ENCODE results near the gene CFAP46.

Gene CFAP46

DNA sequence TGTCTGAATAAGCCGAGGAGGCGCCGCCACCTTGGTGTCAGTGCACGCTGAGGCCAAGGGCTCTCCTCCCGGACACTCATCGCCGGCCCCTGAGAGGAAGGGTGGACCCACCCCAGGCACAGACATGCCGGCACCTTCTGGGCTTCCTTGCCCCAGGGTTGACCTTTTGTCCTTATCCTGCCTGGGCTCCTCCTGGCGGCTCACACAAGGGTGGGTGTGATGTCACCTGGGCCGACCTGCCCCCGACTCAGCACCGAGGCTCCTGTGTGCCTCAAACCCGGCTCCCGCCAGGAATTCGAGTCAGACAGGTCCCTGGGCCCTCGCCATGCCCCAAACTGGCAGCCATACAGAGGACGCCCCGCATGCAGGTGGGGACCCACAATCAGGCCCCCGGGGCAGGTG, 17.7 kb upstream of the CFAP46 start:
- TF ChIP-seq ISL1 (CRISPR knock-in tag; IDR thresholded peaks at IDR 0.05) (no peak), GLIS3 (CRISPR knock-in tag; IDR thresholded peaks at IDR 0.05) (no peak), ZC3H10 (CRISPR knock-in tag; IDR thresholded peaks at IDR 0.05) (no peak), ZFP3 (CRISPR knock-in tag; IDR thresholded peaks at IDR 0.05) (no peak), ESRRG (CRISPR knock-in tag; IDR thresholded peaks at IDR 0.05) (no peak), PPARA (CRISPR knock-in tag; IDR thresholded peaks at IDR 0.05; ENCODE audit: borderline replicate concordance) (no peak), ZNF8 (CRISPR knock-in tag; IDR thresholded peaks at IDR 0.05) (no peak), ZNF70 (CRISPR knock-in tag; IDR thresholded peaks at IDR 0.05) (no peak), ZFP30 (CRISPR knock-in tag; IDR thresholded peaks at IDR 0.05) (no peak)
- TF ChIP-seq, protein P1, sequence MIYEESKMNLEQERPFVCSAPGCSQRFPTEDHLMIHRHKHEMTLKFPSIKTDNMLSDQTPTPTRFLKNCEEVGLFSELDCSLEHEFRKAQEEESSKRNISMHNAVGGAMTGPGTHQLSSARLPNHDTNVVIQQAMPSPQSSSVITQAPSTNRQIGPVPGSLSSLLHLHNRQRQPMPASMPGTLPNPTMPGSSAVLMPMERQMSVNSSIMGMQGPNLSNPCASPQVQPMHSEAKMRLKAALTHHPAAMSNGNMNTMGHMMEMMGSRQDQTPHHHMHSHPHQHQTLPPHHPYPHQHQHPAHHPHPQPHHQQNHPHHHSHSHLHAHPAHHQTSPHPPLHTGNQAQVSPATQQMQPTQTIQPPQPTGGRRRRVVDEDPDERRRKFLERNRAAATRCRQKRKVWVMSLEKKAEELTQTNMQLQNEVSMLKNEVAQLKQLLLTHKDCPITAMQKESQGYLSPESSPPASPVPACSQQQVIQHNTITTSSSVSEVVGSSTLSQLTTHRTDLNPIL (CRISPR knock-in tag; IDR thresholded peaks at IDR 0.05; ENCODE audit: low read depth): no peak
- TF ChIP-seq, protein P2, sequence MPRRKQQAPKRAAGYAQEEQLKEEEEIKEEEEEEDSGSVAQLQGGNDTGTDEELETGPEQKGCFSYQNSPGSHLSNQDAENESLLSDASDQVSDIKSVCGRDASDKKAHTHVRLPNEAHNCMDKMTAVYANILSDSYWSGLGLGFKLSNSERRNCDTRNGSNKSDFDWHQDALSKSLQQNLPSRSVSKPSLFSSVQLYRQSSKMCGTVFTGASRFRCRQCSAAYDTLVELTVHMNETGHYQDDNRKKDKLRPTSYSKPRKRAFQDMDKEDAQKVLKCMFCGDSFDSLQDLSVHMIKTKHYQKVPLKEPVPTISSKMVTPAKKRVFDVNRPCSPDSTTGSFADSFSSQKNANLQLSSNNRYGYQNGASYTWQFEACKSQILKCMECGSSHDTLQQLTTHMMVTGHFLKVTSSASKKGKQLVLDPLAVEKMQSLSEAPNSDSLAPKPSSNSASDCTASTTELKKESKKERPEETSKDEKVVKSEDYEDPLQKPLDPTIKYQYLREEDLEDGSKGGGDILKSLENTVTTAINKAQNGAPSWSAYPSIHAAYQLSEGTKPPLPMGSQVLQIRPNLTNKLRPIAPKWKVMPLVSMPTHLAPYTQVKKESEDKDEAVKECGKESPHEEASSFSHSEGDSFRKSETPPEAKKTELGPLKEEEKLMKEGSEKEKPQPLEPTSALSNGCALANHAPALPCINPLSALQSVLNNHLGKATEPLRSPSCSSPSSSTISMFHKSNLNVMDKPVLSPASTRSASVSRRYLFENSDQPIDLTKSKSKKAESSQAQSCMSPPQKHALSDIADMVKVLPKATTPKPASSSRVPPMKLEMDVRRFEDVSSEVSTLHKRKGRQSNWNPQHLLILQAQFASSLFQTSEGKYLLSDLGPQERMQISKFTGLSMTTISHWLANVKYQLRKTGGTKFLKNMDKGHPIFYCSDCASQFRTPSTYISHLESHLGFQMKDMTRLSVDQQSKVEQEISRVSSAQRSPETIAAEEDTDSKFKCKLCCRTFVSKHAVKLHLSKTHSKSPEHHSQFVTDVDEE (CRISPR knock-in tag; IDR thresholded peaks at IDR 0.05): no peak
- no peak for ATAC-seq

DNA sequence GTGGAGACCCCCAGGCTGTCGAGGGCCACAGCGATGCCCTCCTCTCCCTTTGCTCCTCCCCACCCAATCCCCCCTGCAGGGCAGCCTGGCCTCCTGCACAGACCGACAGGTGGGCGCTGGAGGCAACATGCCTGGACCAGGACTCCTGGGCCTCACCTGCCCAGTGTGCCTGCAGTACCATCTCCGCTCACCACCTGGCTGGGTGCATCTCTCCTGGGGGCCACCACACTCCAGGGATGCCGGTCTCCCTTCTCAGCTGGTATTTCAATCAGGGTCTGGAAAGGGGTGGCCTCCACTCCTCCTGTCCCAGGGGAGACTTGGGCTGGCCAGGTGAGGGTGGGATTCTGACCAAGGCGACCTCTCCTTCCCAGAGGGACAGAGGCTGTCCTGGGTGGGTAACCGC, 17.2 kb upstream of the CFAP46 start:
- no peak for ATAC-seq
- TF ChIP-seq SNAI2 (CRISPR knock-in tag; IDR thresholded peaks at IDR 0.05): no peak
- TF ChIP-seq ZC3H10 (CRISPR knock-in tag; IDR thresholded peaks at IDR 0.05): no peak
- TF ChIP-seq ZNF8 (CRISPR knock-in tag; IDR thresholded peaks at IDR 0.05): no peak
- no peak for TF ChIP-seq TCF4 (CRISPR knock-in tag; IDR thresholded peaks at IDR 0.05; ENCODE audit: borderline replicate concordance)
- TF ChIP-seq ARNTL (CRISPR knock-in tag; IDR thresholded peaks at IDR 0.05; ENCODE audit: borderline replicate concordance, low read depth): no peak
- TF ChIP-seq BACH2 (CRISPR knock-in tag; IDR thresholded peaks at IDR 0.05; ENCODE audit: borderline replicate concordance): no peak
- no peak for TF ChIP-seq TOX (CRISPR knock-in tag; IDR thresholded peaks at IDR 0.05; ENCODE audit: borderline replicate concordance)
- TF ChIP-seq ESRRG (CRISPR knock-in tag; IDR thresholded peaks at IDR 0.05): no peak
- TF ChIP-seq, protein P1 (CRISPR knock-in tag; IDR thresholded peaks at IDR 0.05; ENCODE audit: low read depth): no peak
- TF ChIP-seq CSDC2 (CRISPR knock-in tag; IDR thresholded peaks at IDR 0.05): no peak
- TF ChIP-seq ZFP3 (CRISPR knock-in tag; IDR thresholded peaks at IDR 0.05): no peak

DNA sequence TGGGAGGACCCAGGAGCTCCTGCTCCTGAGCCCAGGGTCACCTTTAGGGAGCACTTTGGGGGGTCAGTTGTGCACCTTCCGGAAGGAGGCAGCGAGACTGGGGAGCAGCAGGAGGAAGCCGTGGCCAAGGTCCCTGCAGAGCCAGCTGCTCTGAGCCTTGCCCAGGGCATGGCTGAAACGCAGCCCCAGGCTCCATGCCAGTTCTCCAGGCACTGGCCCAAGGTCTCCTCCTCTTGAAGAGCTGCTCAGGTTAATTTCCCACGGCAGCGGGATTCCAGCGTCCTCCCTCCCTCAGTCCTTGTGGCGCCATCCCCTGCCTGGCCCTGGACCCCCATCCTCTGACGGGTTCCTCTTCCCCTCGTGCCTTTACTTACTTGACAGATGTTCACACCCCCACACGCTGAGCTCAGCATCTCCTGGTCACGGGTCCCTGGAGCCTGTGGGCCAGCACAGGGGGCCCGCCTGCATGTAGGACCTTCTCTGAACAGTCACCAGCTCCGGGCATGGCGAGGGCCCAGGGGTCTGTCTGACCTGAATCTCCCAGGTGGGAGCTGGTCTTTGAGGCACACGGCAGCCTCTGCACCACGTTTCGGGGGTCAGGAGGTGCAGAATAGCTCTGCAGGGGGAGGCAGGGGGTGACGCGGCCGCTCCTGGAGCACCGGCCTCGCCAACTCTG, 16.7 kb upstream of the CFAP46 start:
- no peak for ATAC-seq
- no peak for TF ChIP-seq PPARA (CRISPR knock-in tag; IDR thresholded peaks at IDR 0.05; ENCODE audit: borderline replicate concordance)
- TF ChIP-seq, protein P1 (CRISPR knock-in tag; IDR thresholded peaks at IDR 0.05; ENCODE audit: low read depth): no peak
- TF ChIP-seq ESRRG (CRISPR knock-in tag; IDR thresholded peaks at IDR 0.05): no peak

DNA sequence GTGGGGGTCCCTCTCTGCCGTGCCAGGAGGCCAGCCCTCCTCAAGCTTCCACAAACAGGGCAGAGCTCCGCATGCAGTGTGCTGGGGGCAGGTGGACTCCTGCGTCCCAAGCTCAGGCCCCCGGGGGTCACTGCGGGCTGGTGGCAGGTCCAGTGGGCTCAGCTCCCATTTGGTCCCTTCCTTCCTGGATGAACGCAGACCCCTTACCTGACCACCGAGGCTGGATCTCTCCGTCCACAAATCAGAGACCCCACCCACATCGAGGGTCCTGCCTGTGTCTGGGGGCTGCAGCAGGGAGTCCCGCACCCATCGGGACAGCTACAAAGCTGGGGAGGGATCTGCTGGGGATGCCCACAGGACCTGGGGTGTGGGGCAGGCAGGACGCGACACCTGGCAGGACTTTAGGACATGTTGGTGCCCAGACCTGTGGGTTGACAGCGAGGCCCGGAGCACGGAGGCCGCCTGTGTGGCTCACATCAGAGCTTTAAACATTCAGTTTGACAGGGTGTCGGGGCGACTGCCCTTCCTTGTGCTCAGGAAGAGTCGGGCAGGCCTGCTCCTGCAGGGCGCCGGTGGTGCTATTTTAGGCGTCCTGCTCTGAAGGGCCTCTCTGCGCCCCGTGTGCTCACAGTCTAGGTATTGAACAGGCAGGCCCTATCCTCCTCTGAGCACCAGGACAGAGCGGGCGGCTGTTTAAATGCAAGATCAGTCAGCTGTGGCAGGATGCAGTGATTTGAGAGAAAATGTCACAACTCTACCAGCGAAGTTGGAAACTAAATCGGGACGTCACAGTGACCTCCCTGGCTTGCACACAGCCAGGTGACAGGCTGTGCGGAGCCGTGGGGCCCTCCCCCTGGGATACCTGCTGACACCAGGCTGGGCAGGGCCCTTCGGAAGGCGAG, 15.9 kb upstream of the CFAP46 start:
- ATAC-seq: no peak
- TF ChIP-seq ZFP30 (CRISPR knock-in tag; IDR thresholded peaks at IDR 0.05) (no peak), TCF4 (CRISPR knock-in tag; IDR thresholded peaks at IDR 0.05; ENCODE audit: borderline replicate concordance) (no peak), ARNTL (CRISPR knock-in tag; IDR thresholded peaks at IDR 0.05; ENCODE audit: borderline replicate concordance, low read depth) (no peak), OSR1 (CRISPR knock-in tag; IDR thresholded peaks at IDR 0.05) (no peak), PPARA (CRISPR knock-in tag; IDR thresholded peaks at IDR 0.05; ENCODE audit: borderline replicate concordance) (no peak), ZC3H10 (CRISPR knock-in tag; IDR thresholded peaks at IDR 0.05) (no peak), GLIS3 (CRISPR knock-in tag; IDR thresholded peaks at IDR 0.05) (no peak), SNAI2 (CRISPR knock-in tag; IDR thresholded peaks at IDR 0.05) (no peak), TOX (CRISPR knock-in tag; IDR thresholded peaks at IDR 0.05; ENCODE audit: borderline replicate concordance) (no peak)
- TF ChIP-seq, protein P2 (CRISPR knock-in tag; IDR thresholded peaks at IDR 0.05): no peak
- TF ChIP-seq, protein P1 (CRISPR knock-in tag; IDR thresholded peaks at IDR 0.05; ENCODE audit: low read depth): no peak
- TF ChIP-seq, protein P3, sequence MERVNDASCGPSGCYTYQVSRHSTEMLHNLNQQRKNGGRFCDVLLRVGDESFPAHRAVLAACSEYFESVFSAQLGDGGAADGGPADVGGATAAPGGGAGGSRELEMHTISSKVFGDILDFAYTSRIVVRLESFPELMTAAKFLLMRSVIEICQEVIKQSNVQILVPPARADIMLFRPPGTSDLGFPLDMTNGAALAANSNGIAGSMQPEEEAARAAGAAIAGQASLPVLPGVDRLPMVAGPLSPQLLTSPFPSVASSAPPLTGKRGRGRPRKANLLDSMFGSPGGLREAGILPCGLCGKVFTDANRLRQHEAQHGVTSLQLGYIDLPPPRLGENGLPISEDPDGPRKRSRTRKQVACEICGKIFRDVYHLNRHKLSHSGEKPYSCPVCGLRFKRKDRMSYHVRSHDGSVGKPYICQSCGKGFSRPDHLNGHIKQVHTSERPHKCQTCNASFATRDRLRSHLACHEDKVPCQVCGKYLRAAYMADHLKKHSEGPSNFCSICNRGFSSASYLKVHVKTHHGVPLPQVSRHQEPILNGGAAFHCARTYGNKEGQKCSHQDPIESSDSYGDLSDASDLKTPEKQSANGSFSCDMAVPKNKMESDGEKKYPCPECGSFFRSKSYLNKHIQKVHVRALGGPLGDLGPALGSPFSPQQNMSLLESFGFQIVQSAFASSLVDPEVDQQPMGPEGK (CRISPR knock-in tag; IDR thresholded peaks at IDR 0.05; ENCODE audit: borderline replicate concordance): no peak

Data from SK-N-SH treated with all-trans-retinoic acid at 6 μM for 48 hours (cell line).